Measurements from ENCODE around the gene SLC37A2.
A peak's percentile ranks its signal among the peaks of the same experiment; 100 is the strongest.
"Not testable (repeated sequence)": the region's sequence is repeated elsewhere in the genome, so short reads cannot be mapped to it uniquely, and the experiment has no call there.

The SLC37A2 gene

DNA sequence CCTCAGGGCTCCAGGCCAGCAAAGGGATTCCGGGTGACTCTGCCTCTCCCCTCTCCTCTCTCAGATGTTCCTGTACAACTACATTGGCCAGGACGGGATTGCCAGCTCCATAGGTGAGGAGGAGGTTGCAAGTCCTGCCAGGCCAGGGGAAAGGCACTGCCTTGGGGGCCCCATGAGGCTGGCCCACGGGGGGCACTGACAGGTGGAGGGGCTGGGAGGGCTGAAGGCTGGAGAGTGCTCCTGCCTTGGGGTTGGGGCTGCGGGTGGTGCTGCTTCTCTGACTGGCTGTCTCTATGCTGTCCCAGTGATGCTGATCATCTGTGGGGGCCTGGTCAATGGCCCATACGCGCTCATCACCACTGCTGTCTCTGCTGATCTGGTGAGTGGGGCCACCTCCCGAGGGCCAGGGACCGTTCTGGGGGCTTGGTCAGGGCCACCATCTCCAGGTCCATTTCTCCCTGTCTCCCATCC lies 21.7 kb downstream of the SLC37A2 start:
- no peak for DNase-seq

DNA sequence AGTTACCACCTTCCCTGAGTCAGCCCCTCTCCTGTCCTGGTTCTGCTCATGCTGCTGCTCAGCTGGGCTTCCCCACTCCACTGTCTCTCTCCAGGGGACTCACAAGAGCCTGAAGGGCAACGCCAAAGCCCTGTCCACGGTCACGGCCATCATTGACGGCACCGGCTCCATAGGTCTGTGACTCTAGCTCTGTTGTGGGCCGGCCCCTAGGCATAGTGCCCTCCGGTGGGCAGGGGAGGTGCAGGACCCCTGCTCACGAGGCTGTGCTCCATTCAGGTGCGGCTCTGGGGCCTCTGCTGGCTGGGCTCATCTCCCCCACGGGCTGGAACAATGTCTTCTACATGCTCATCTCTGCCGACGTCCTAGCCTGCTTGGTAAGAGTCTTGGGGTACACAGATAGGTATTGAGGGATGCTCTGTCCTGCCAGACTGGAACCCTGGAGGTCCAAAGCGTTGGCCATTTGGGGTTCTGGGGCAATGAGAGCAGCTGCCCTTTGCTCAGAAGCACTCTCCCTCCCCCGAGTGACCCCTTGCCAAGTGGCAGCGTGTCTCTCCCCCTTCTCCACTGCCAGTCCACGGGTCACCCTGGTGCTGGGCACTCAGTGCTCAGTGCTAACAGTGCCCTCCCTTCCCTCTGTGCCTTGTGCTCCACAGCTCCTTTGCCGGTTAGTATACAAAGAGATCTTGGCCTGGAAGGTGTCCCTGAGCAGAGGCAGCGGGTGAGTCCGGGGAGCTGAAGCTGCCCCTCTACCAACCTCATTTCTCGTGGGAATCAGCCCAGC lies 22.4 kb downstream of the SLC37A2 start:
- no peak for DNase-seq

DNA sequence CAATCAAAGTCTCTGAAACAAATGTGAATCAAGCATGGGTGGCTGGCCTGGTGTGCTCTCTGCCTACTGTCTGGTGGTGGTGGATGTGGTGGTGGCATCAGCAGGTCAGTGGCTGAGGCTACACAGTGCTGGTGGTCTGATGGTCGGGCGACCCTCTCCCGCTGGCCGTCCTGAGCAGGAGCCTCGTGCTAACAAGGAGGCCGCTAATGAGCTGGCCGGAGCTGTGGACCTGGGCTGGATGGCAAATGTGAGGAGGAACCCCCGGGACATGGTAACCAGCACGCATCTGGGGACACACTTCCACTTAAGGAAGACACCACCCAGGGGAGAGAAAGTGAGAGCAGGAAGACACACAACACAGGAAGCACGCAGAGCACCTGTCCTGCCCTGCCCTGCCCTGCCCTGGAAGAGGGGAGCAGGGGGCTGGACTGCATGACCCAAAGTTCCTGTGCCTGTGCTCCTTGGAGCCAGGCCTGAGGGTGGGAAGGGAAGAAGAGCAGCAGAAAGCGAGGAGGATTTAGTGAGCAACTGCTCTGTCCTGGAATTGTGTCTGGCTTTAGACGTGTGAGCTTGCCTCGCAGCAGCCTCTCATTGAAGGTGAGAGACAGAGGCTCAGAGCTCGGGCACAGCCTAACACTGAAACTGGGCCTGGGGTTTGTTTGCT lies 23.7 kb downstream of the SLC37A2 start:
- DNase-seq: no peak

DNA sequence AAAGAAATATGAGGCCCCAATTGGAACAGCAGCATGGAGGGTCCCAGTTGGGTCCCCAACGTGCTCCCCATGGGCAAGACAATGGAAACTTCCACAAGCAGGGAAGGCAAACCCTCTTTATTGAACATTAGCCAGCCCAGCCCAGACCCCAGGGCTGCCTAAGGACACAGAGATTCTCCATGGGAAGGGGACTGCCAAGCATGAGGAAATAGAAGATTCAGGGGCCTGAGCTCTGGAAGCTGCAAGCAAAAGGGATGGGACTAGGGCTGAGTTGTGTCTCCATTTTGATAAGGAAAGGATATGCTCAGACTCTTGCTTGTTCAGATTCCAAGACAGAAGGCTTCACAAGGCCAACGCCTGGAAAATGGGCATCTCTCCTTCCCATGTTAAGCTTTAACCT lies 25.0 kb downstream of the SLC37A2 start:
- DNase-seq: no peak

DNA sequence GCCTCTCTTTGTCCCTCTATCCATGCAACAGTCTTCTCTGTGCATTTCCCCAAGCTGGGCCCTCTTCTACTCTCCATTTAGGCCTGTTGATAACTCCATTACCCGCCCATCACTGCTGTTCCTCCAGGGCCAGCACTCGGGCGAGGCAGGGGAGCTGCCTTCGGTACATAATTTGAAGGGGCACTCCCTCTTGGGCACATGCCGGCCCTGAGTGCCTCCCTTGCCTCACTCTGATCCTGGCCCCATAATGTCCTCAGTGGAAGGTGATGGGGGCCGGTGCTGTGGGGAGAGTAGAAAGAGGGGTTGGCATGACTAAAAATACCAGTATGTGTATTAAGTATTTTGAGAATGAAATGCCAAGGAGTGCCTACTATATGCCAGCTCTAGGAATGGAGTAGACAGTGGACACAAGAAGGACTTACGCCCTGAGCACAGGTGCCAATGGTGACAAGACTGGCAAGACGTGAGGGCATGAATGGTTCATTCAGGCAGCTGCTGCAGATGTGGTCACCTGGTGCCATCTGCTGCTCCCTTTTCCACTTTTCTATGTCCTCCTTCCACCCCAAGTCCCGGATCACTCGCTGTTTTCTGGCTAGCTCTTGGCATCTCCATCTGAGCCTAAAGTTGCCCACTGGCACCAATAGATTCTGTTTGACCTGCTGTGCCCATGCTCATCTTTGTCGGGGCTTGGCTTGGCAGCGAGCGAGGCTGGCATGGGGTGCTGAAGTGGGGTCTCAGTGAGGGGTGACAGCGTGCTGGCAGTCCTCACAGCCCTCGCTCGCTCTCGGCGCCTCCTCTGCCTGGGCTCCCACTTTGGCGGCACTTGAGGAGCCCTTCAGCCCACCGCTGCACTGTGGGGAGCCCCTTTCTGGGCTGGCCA lies 25.7 kb downstream of the SLC37A2 start:
- no peak for DNase-seq

DNA sequence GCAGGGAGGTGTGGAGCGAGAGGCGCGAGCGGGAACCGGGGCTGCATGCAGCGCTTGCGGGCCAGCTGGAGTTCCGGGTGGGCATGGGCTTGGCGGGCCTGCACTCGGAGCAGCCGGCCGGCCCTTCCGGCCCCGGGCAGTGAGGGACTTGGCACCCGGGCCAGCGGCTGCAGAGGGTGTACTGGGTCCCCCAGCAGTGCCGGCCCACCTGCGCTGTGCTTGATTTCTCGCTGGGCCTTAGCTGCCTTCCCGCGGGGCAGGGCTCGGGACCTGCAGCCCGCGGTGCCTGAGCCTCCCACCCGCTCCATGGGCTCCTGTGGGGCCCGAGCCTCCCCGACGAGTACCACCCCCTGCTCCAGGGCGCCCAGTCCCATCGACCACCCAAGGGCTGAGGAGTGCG lies 26.4 kb downstream of the SLC37A2 start:
- DNase-seq: not testable (repeated sequence)

DNA sequence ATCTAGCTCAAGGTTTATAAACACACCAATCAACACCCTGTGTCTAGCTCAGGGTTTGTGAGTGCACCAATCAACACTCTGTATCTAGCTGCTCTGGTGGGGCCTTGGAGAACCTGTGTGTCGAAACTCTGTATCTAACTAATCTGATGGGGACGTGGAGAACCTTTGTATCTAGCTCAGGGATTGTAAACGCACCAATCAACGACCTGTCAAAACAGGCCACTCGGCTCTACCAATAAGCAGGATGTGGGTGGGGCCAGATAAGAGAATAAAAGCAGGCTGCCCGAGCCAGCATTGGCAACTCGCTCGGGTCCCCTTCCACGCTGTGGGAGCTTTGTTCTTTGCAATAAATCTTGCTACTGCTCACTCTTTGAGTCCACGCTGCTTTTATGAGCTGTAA lies 27.0 kb downstream of the SLC37A2 start:
- not testable (repeated sequence) for DNase-seq

DNA sequence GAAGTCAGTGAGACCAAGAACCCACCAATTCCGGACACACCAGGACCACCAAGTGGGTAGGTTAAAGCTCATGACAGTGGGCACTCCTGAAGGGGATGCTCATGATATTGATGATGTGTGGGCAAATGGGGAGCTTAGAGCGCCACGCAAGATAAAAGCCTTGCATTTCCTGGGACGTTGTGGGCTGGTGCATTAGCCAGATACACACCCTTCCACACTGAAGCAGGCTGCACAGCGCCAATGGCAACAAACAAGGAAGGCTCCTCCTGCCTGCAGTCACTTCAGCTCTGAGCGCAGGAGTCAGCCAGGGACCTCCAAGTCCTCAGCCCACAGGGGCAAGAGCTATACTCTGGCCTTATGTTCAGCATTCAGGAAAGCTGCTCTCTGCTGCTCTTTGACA lies 27.7 kb downstream of the SLC37A2 start:
- no peak for DNase-seq

DNA sequence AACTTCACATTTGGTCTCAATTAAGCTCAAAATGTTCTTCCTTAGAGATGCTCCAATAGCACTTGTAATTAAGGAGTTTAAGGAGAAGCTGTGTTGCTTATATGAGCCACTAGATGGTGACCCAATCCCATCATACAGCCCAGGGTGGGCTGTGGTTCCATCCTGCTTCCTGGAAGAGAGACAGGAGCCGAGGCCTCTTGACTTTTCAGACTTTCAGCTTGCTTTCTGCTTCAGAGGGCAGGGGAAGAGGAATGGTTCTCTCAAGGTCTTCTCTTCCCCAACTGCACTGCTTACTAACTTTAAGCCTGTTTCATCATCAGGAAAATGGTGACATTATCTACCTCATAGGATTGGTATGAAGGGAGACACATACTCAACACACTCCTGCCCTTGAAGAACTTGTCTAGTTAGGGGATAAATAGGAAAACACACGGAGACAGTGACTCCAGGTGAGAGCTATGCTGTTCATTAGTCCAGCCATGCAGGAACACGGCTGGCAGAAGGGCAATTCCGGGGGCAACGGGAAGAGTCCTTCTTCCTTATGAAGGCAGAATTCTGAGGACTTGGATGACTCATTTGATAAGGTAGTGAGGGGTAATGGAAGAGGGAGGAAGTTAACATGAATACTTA lies 28.3 kb downstream of the SLC37A2 start:
- DNase-seq: peak; percentile 48

DNA sequence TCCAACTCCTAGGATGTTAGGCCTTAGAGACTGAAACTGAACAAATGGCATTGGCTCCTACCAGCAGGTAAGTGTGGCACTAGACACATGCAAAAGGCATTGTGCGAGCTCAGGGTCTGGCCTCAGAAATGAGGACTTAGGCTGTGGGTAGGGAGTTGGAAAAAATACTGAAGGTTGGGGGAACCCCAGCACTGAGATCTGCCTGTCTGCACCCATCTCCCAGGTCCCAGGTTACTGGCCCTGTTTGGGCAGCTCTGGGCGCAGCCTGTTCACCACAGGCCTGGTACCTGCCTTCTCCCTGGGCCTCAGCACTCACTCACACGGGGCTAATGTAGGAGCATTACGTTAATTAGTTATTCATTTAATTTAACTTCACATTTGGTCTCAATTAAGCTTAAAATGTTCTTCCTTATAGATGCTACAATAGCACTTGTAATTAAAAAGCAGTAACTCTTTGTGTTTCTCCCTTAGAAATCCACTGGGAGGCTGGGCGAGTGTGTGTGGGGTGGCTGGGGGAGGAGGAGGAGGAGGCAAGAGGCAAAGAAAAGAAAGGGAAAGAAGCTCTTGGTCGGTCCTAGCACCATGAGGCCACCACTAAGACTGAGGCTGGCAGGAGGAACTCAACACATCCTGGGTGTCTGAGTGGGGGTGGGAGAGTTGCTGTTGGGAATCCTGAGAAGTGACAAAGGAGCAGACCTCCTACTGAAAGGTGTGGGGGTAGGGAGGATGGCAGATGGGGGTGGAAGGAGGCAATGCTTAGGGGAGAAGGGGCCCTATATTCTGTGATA lies 29.0 kb downstream of the SLC37A2 start:
- DNase-seq: no peak

DNA sequence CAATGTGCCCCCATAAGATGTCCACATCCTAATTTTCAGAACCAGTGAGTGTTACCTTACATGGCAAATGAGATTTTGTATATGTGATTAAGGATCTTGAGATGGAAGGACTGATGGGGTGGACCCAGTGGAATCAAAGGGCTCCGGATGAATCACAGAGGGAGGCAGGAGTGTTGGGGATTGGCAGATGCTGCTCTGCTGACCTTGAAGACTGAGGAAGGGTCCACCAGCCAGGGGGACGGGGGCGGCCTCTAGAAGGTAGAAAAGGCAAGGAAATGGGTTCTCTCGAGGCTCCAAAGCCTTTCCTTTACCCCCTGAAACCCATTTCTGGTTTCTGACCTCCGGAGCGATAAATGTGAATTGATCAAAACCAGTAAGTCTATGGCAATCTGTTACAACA lies 29.6 kb downstream of the SLC37A2 start:
- no peak for DNase-seq

DNA sequence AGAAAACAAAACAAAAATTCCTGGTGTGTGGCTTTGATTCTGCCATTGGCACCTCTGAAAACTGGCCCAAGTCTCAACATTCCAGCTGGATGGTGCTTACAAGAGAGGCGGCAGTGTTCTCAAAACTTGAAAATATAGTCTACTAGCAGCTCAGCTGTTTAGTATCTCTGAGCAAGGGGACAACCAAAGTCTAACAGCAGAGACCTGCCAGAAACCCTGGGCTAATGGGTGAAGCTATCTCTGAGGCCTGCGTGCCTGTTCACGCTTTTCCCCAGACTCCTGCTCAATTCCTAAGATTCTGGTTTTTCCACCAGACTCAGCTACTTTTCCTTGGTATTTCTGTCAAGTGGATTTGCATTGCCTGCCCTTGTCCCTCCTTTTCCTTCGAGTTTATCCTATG lies 30.4 kb downstream of the SLC37A2 start:
- DNase-seq: no peak

DNA sequence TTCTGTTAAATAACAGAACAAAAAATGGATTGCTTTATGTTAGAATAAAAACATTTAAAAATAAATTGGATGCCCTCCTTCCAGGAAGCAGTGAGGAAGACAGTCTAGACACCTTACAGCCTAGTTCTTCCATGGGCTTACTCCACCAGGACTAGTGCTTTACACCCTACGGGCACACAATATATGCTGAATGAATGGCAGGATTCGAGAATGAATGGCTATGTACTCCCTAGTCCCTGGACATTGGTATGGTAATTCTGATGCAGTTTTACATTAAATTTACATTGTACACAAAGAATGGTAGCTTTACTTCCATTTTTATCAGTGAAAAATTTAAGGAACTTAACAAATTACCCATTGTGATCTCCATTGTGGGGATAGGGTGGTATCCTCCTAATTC lies 31.6 kb downstream of the SLC37A2 start:
- no peak for DNase-seq

DNA sequence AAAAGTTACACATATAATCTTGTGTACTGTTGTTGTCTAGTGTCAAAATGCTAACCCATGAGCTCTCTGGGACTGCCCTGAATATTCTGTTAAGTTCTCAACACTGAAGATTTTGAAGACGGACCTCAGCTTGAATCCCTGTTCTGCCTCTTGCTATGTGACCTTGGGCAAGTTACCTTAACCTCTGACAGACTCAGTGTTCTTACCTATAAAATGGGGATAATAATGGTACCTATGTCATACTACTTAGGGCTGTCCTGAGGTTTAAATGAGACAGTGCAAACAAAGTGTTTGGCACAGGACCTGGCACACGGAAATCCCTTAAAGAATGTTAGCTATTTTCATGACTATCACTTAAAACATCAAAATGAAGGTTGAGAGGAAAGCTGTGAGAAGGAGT lies 37.0 kb downstream of the SLC37A2 start:
- no peak for DNase-seq

DNA sequence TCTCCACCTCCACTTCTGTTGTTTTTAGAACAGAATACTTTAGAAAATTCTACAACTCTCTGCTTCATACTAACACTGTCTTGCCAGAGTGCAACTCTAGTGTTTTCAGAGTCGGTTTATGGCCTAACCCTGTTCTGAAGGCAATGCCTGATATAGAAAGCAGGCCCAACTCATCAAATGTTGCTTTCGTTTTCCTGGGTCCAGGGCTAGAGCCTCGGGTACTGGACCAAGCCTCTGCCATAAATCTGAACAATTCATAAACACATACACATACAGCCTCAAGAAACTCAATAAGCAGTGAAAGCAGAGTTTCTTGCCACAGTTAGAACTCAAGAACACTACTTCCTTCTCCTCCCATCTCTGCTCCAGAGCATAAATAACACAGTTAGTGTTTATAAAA lies 38.5 kb downstream of the SLC37A2 start:
- DNase-seq: no peak

DNA sequence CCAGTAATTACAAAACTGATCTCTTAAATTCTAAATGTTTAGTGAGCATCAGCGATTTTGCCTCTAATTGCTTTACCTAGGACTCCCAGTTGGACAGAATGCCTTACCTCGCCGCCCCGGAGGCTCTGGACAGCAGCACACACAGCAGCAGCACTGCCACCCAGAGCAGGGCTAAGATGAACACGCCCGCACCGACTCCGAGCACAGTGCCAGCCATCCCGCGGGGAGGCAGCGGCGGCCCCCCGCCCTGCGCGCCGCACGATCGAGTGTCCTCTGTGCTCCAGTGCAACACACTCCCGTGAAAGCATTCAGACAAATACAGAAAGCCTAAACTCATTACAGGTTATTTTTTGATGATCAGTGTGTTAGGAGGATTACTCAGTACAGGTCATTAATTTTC lies 38.9 kb downstream of the SLC37A2 start:
- no peak for DNase-seq

DNA sequence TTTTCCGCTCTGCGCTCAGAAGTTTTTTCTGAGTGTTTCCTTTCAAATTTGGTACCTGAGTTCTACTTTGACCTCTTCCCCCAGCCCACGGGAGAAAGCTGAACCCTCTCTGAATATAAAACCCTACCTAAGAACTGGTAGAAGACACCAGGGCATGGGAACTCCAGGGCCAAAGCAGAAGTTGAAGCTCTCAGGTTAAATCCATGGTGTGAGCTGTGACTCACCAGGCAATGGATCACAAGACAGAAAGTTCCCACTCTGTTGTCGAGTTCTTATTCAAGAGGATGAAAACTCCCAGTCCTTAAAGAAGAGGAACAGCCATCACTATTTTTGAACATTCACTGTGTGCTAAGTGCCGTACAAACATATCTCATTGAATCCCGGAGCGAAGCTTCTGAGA lies 39.4 kb downstream of the SLC37A2 start:
- DNase-seq: no peak

DNA sequence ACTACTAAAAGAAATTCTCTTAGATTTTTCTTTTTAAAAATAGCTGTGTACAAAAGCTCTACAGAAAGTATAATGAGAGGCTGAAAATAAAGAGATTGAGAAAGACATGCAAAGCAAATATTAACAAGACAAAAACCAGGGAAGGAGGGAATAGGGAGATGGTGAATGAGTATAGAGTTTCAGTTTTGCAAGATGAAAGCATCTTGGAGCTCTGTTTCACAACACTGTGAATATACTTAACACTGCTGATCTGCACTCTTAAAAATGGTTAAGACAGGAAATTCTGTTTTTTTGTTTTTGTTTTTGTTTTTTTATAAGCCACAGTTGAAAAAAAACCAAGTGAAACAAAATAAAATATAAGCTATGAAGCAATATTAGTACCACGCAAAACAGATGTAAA lies 42.8 kb downstream of the SLC37A2 start:
- no peak for DNase-seq

DNA sequence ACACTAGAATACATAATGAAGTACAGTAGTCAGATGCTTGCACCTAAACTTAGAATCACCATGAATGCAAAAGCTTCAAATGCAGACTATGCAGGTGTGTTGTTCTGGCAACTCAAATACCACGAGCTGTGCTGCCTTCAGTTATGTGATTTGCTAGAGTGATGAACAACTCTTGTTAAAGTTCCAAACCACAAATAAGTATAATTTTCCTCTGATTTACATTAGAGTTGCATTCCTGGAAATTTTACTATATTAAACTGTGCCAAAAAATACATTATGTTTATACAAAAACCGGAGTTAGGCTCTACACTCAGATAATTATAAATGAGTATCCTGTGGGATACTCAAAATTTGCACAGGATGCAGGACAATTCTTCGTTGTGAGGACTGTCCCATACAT lies 45.4 kb downstream of the SLC37A2 start:
- DNase-seq: no peak

DNA sequence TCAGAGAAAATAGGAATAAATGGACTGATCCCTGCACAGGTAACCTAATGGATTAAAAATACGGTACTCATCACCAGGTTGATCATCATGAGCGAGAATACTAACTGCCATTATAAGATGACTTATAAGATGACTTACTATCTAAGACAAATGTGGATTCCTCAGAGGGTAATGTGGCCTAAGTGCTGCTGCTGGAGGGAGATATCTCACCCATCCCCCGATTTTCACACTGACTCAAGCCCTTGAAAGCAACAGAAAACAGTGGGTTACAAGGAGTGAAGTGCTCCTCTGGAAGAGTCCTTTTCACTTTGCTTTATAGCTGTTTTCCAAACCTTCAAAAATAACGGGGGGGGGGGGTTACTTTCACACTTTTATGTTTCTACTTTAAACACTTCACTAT lies 47.4 kb downstream of the SLC37A2 start:
- DNase-seq: no peak

DNA sequence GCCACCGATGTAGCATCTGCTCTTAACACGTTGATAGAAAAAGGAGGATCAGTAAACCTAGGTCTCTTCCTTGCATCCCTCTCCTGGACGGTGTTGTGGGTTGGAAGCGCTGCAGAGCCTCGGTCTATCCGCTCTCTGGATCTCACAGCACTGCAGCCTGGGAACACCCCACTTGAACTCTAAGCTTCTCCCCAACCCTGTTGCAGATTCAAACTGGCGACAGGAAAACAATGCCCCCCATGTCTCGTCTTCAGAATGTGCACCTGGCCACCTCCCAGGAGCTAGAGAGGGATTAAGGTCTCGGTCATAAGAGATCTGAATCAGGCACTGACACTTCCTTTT lies 47.9 kb downstream of the SLC37A2 start:
- no peak for DNase-seq
